Glomerular endothelial cell (primary cell): ENCODE results near the gene ADAM12. TPM values are rescaled to one million over a fixed set of nuclear protein-coding genes. Genes with fewer than 3 reads are reported as not detected.

Source experiments
- DNase-seq: peaks from one replicate; pipeline ENCODE4 v3.0.0-alpha.2; 2011; ENCODE audit warnings: low read depth, low spot score; ENCODE audit errors: extremely low read depth
- total RNA-seq: library from RNA; depleted of rRNA; stranded (reverse); fragments of >200 nt; gene quantifications from 2 replicates; pipeline ENCODE4 v1.2.3, GENCODE V29; 2015

ADAM12 gene
- total RNA-seq, 1 donor from 2014 or later, result 15.4 TPM

GRCh38 chr10:126242397-126243260 lies 145.6 kb downstream of the ADAM12 start:
- no peak for DNase-seq

GRCh38 chr10:126240483-126240882 lies 147.8 kb downstream of the ADAM12 start:
- DNase-seq, result no peak

DNA sequence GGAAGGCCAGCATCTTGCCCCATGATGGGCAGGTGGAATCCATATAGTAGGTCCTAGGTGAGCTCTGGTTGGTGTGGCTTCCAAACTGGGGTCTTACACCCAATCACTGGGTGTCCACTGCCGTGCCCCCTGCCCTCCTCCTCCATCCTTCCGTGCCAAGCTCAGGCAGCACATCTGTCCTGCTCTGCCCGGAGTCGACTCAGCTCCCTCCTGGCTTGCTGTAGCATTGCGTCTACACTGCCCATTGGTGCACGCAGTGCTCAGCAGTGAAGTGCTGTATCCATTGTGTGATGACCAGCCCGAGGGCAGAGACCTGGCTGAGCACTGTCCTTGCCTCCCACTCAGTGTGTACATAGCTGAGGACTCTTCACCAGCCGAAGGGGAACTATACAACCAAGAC lies 148.4 kb downstream of the ADAM12 start:
- DNase-seq, result no peak

DNA sequence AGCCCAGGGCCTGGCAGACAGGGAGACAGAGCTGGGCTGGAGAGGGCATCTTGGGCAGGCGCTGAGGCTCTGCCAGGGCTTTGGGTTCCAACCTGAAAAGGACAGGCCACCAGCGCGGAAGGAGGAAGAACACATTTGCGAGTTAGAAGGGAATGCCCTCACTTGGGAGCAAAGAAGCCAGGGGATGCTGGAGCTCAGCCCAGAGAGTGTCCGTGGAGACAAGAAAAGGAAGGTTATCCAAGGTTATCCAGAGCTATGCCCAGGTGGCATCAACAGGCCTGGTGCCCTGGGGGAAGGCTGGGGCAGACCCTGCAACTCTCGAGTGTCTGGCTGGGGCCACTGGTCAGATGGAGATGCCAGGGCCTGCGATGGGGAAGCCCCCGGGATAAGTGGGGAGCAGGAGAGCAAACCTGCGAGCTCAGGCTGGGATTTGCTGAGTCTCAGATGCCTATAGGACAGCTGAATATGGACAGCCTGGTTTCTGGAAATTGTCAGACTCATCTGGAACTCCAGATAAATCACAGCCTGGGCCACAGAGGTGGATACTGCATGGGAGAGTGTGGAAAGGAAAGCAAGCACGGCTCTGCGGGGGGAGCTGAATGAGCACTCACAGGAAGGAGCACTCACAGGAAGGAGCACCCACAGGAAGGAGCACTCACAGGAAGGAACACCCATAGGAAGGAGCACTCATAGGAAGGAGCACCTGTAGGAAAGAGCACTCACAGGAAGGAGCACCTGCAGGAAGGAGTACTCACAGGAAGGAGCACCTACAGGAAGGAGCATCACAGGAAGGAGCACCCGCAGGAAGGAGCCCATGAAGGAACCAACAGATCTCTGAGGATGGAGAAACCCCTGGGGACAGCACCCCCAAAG lies 152.1 kb downstream of the ADAM12 start:
- no peak for DNase-seq

- DNase-seq, result no peak
These were observed 152.9 kb downstream of the ADAM12 start for GRCh38 chr10:126235091-126235978.

GRCh38 chr10:126234630-126235029 lies 153.6 kb downstream of the ADAM12 start:
- DNase-seq, result no peak

GRCh38 chr10:126233182-126234148 lies 154.8 kb downstream of the ADAM12 start:
- no peak for DNase-seq

- no peak for DNase-seq
These were observed 157.7 kb downstream of the ADAM12 start for GRCh38 chr10:126230587-126230986.

GRCh38 chr10:126229686-126230085 lies 158.6 kb downstream of the ADAM12 start:
- DNase-seq, result no peak

GRCh38 chr10:126227762-126228134 lies 160.5 kb downstream of the ADAM12 start:
- no peak for DNase-seq

GRCh38 chr10:126226988-126227761 lies 161.1 kb downstream of the ADAM12 start:
- no peak for DNase-seq

DNA sequence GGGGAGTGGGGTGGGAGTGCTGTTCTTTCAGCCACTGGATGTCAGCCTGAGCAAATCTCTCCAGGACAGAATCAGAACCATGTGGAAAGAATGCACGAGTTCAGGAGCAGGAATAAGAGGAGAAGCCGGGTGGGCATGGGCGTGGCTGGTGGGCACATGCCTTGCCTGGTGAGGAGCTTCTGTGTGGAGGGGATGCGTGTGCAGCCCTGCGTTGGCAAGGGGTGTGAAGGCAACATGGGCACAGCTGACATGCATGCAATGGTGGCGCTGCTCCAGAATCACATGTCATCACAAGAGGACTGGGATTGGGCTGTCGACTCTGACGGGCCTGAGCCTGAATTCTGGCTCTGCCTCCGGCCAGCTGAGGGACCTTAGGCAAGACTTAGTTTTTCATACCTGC lies 162.1 kb downstream of the ADAM12 start:
- no peak for DNase-seq

- no peak for DNase-seq
These were observed 162.6 kb downstream of the ADAM12 start for GRCh38 chr10:126225672-126226008.

- DNase-seq, result no peak
These were observed 163.2 kb downstream of the ADAM12 start for GRCh38 chr10:126224967-126225671.

- DNase-seq, result no peak
These were observed 164.7 kb downstream of the ADAM12 start for GRCh38 chr10:126223512-126224067.

- DNase-seq, result no peak
These were observed 165.4 kb downstream of the ADAM12 start for GRCh38 chr10:126222736-126223511.

GRCh38 chr10:126221874-126222273 lies 166.4 kb downstream of the ADAM12 start:
- no peak for DNase-seq
